DND-41 (cell line): ENCODE data around the gene SPAG16.

ENCODE experiments used
- ATAC-seq: fragments of 200-7000 bp; cut with Tn5 transposase; 3 replicates; pipeline ENCODE4 v1.9.1; 2021; ENCODE audit warnings: low read depth; ENCODE audit not compliant: insufficient read depth
- DNase-seq: peaks from one replicate; pipeline ENCODE4 v3.0.0-alpha.2; 2020
- H2AFZ ChIP-seq: 2 replicates; pipeline ENCODE4 v1.6.0; 2012; ENCODE audit warnings: low read depth, low read length
- H3K27ac ChIP-seq: 2 replicates; pipeline ENCODE4 v1.5.1; 2012; ENCODE audit warnings: low read length, inconsistent platforms
- H3K27me3 ChIP-seq: fragments of 200-600 bp; sonication (generic); 2 replicates; pipeline ENCODE4 v1.6.0; 2012; ENCODE audit warnings: low read length, mild to moderate bottlenecking, inconsistent platforms; ENCODE audit not compliant: insufficient read depth, poor library complexity
- H3K36me3 ChIP-seq: 2 replicates; pipeline ENCODE4 v1.5.1; 2012; ENCODE audit warnings: low read length, inconsistent platforms; ENCODE audit not compliant: insufficient read depth
- H3K4me1 ChIP-seq: 2 replicates; pipeline ENCODE4 v1.5.1; 2012; ENCODE audit warnings: mild to moderate bottlenecking, low read length; ENCODE audit not compliant: insufficient read depth
- H3K4me2 ChIP-seq: 2 replicates; pipeline ENCODE4 v1.6.0; 2012; ENCODE audit warnings: mild to moderate bottlenecking, moderate library complexity, low read length, inconsistent platforms; ENCODE audit not compliant: insufficient read depth
- H3K4me3 ChIP-seq, 2 experiments: fragments of 200-600 bp in 1 of 2; shearing (Covaris generic) in 1 of 2; 2 replicates each; pipeline ENCODE4 v1.5.1; 2012 to 2016; ENCODE audit warnings: inconsistent platforms in 2 of 2, low read length in 2 of 2, mild to moderate bottlenecking in 2 of 2, low read depth in 1 of 2, moderate library complexity in 1 of 2
- H3K79me2 ChIP-seq: 2 replicates; pipeline ENCODE4 v1.6.0; 2012; ENCODE audit warnings: low read length, inconsistent platforms; ENCODE audit not compliant: insufficient read depth
- H3K9ac ChIP-seq: 2 replicates; pipeline ENCODE4 v1.6.0; 2012; ENCODE audit warnings: low read depth, mild to moderate bottlenecking, inconsistent platforms, low read length, moderate library complexity
- H3K9me3 ChIP-seq: 2 replicates; pipeline ENCODE4 v1.5.1; 2012; ENCODE audit warnings: low read length, moderate library complexity, mild to moderate bottlenecking, inconsistent platforms; ENCODE audit not compliant: insufficient read depth, severe bottlenecking
- H4K20me1 ChIP-seq: 2 replicates; pipeline ENCODE4 v1.6.0; 2012; ENCODE audit warnings: low read length; ENCODE audit not compliant: insufficient read depth
- CTCF ChIP-seq: IDR thresholded peaks from 2 replicates; pipeline ENCODE4 v1.5.1; 2012; ENCODE audit warnings: borderline replicate concordance, low read length, moderate library complexity, mild to moderate bottlenecking; ENCODE audit not compliant: poor library complexity, severe bottlenecking; ENCODE audit errors: extremely low read depth
- EZH2 ChIP-seq: IDR thresholded peaks from 3 replicates; pipeline ENCODE4 v1.6.1; 2012; ENCODE audit warnings: borderline replicate concordance, low read depth, mild to moderate bottlenecking, moderate library complexity, low read length, inconsistent platforms; ENCODE audit not compliant: severe bottlenecking

Gene SPAG16

GRCh38 chr2:214174563-214174962, 890.3 kb downstream of the SPAG16 start:
- Histone ChIP-seq H4K20me1 (no peaks in the 10 kb centered on the region), H2AFZ (no peak overlapping the region), H3K27ac (no peak overlapping the region), H3K4me2 (no peak overlapping the region), H3K9ac (no peak overlapping the region), H3K27me3 (no peaks in the 10 kb centered on the region), H3K4me3 (no peak overlapping the region), H3K79me2 (no peaks in the 10 kb centered on the region), H3K9me3 (peaks cover 7% of the 10 kb centered on the region), H3K36me3 (no peaks in the 10 kb centered on the region), H3K4me1 (no peaks in the 10 kb centered on the region)
- no peak for TF ChIP-seq EZH2
- no peak for TF ChIP-seq CTCF
- DNase-seq (no peak), ATAC-seq (no peak)

- Histone ChIP-seq H3K27me3 (no peaks in the 10 kb centered on the region), H2AFZ (no peak overlapping the region), H3K9me3 (no peaks in the 10 kb centered on the region), H3K79me2 (no peaks in the 10 kb centered on the region), H3K9ac (no peak overlapping the region), H3K36me3 (no peaks in the 10 kb centered on the region), H3K4me1 (no peaks in the 10 kb centered on the region), H3K4me3 (no peak overlapping the region), H3K27ac (no peak overlapping the region), H3K4me2 (no peak overlapping the region), H4K20me1 (no peaks in the 10 kb centered on the region)
- no peak for ATAC-seq
- no peak for DNase-seq
- TF ChIP-seq EZH2 (no peak), CTCF (no peak)
Measured at GRCh38 chr2:214180071-214180470, 895.8 kb downstream of the SPAG16 start.

GRCh38 chr2:214180686-214181085, 896.4 kb downstream of the SPAG16 start:
- no peaks in the 10 kb centered on the region for H3K4me1 ChIP-seq
- TF ChIP-seq EZH2 (no peak), CTCF (no peak)
- H3K9ac ChIP-seq: no peak overlapping the region
- no peak overlapping the region for H2AFZ ChIP-seq
- ATAC-seq: no peak
- no peak overlapping the region for H3K27ac ChIP-seq
- no peaks in the 10 kb centered on the region for H3K79me2 ChIP-seq
- no peaks in the 10 kb centered on the region for H3K9me3 ChIP-seq
- H4K20me1 ChIP-seq: no peaks in the 10 kb centered on the region
- no peak overlapping the region for H3K4me3 ChIP-seq
- no peaks in the 10 kb centered on the region for H3K36me3 ChIP-seq
- no peak overlapping the region for H3K4me2 ChIP-seq
- H3K27me3 ChIP-seq: no peaks in the 10 kb centered on the region
- no peak for DNase-seq

GRCh38 chr2:214184461-214184860, 900.2 kb downstream of the SPAG16 start:
- no peaks in the 10 kb centered on the region for H3K9me3 ChIP-seq
- H4K20me1 ChIP-seq: no peaks in the 10 kb centered on the region
- H3K4me1 ChIP-seq: no peaks in the 10 kb centered on the region
- H3K9ac ChIP-seq: no peak overlapping the region
- H3K4me3 ChIP-seq: no peak overlapping the region
- no peaks in the 10 kb centered on the region for H3K36me3 ChIP-seq
- no peak overlapping the region for H2AFZ ChIP-seq
- TF ChIP-seq EZH2 (no peak), CTCF (no peak)
- H3K79me2 ChIP-seq: no peaks in the 10 kb centered on the region
- no peak overlapping the region for H3K27ac ChIP-seq
- no peaks in the 10 kb centered on the region for H3K27me3 ChIP-seq
- no peak for DNase-seq
- no peak for ATAC-seq
- H3K4me2 ChIP-seq: no peak overlapping the region
